Mucosa of stomach (tissue), 1 donor: ENCODE results near the gene SHOC1.
A peak's percentile ranks its signal among the peaks of the same experiment; 100 is the strongest.

Experiments used
- H3K27me3 ChIP-seq: one replicate; pipeline ENCODE4 v1.7.0; 2013; ENCODE audit warnings: mild to moderate bottlenecking, low read length; ENCODE audit not compliant: control insufficient read depth, insufficient read depth
- H3K36me3 ChIP-seq: one replicate; pipeline ENCODE4 v1.7.0; 2013; ENCODE audit warnings: low read length; ENCODE audit not compliant: control insufficient read depth, insufficient read depth
- H3K4me1 ChIP-seq: one replicate; pipeline ENCODE4 v1.7.0; 2013; ENCODE audit warnings: mild to moderate bottlenecking, low read length; ENCODE audit not compliant: control insufficient read depth, insufficient read depth
- H3K4me3 ChIP-seq: one replicate; pipeline ENCODE4 v1.7.0; 2013; ENCODE audit warnings: low read length
- H3K9ac ChIP-seq: one replicate; pipeline ENCODE4 v1.7.0; 2013; ENCODE audit warnings: mild to moderate bottlenecking, low read length, moderate library complexity
- H3K9me3 ChIP-seq: one replicate; pipeline ENCODE4 v1.7.0; 2013; ENCODE audit warnings: mild to moderate bottlenecking, low read length, moderate library complexity; ENCODE audit not compliant: control insufficient read depth
- donor health status: Pancreatic carcinoma.

SHOC1 gene

GRCh38 chr9:111794835-111795556 lies at the start of gene SHOC1:
TSS of gene SHOC1 (minus strand) at chr9:111794937. CDS start at chr9:111791418, 3,519 bp downstream.
- Histone ChIP-seq H3K4me3 (no peak within 1 kb of the TSS), H3K9me3 (no peaks in the 10 kb centered on the region)

GRCh38 chr9:111843971-111844370 lies 49.2 kb upstream of the SHOC1 start:
- Histone ChIP-seq H3K9ac (no peak overlapping the region), H3K4me1 (peaks cover 1% of the 10 kb centered on the region), H3K36me3 (no peaks in the 10 kb centered on the region), H3K9me3 (no peaks in the 10 kb centered on the region), H3K4me3 (no peak overlapping the region), H3K27me3 (no peaks in the 10 kb centered on the region)

More at GRCh38 chr9:111794835-111795556, at the start of gene SHOC1:
- no peaks in the 10 kb centered on the region for H3K36me3 ChIP-seq
- peak within 1 kb of the TSS; percentile 63 for H3K9ac ChIP-seq
- H3K27me3 ChIP-seq: no peaks in the 10 kb centered on the region
- H3K4me1 ChIP-seq: peaks cover 5% of the 10 kb centered on the region

GRCh38 chr9:111842313-111842712 lies 47.6 kb upstream of the SHOC1 start:
- no peak overlapping the region for H3K4me3 ChIP-seq
- no peak overlapping the region for H3K9ac ChIP-seq
- no peaks in the 10 kb centered on the region for H3K36me3 ChIP-seq
- H3K27me3 ChIP-seq: no peaks in the 10 kb centered on the region
- H3K9me3 ChIP-seq: no peaks in the 10 kb centered on the region
- H3K4me1 ChIP-seq: peaks cover 3% of the 10 kb centered on the region

- no peaks in the 10 kb centered on the region for H3K36me3 ChIP-seq
- no peak overlapping the region for H3K4me3 ChIP-seq
- H3K9ac ChIP-seq: no peak overlapping the region
- H3K27me3 ChIP-seq: no peaks in the 10 kb centered on the region
- H3K4me1 ChIP-seq: peaks cover 3% of the 10 kb centered on the region
- H3K9me3 ChIP-seq: no peaks in the 10 kb centered on the region
These were observed 45.7 kb upstream of the SHOC1 start for GRCh38 chr9:111840442-111840841.

GRCh38 chr9:111839987-111840386 lies 45.2 kb upstream of the SHOC1 start:
- Histone ChIP-seq H3K9ac (no peak overlapping the region), H3K9me3 (no peaks in the 10 kb centered on the region)

GRCh38 chr9:111839387-111839786 lies 44.6 kb upstream of the SHOC1 start:
- H3K36me3 ChIP-seq: no peaks in the 10 kb centered on the region
- no peak overlapping the region for H3K4me3 ChIP-seq

More at GRCh38 chr9:111839987-111840386, 45.2 kb upstream of the SHOC1 start:
- H3K4me1 ChIP-seq: peaks cover 3% of the 10 kb centered on the region
- no peaks in the 10 kb centered on the region for H3K27me3 ChIP-seq
- H3K36me3 ChIP-seq: no peaks in the 10 kb centered on the region
- no peak overlapping the region for H3K4me3 ChIP-seq

GRCh38 chr9:111838439-111838838 lies 43.7 kb upstream of the SHOC1 start:
- H3K27me3 ChIP-seq: no peaks in the 10 kb centered on the region
- H3K9ac ChIP-seq: no peak overlapping the region
- no peaks in the 10 kb centered on the region for H3K9me3 ChIP-seq
- peaks cover 3% of the 10 kb centered on the region for H3K4me1 ChIP-seq
- no peak overlapping the region for H3K4me3 ChIP-seq
- no peaks in the 10 kb centered on the region for H3K36me3 ChIP-seq

More at GRCh38 chr9:111839387-111839786, 44.6 kb upstream of the SHOC1 start:
- Histone ChIP-seq H3K27me3 (no peaks in the 10 kb centered on the region), H3K9ac (no peak overlapping the region), H3K9me3 (no peaks in the 10 kb centered on the region), H3K4me1 (peaks cover 3% of the 10 kb centered on the region)

- Histone ChIP-seq H3K27me3 (no peaks in the 10 kb centered on the region), H3K4me3 (no peak overlapping the region), H3K4me1 (peaks cover 8% of the 10 kb centered on the region), H3K36me3 (no peaks in the 10 kb centered on the region), H3K9ac (no peak overlapping the region), H3K9me3 (no peaks in the 10 kb centered on the region)
These were observed 41.6 kb upstream of the SHOC1 start for GRCh38 chr9:111836311-111836710.

- H3K27me3 ChIP-seq: no peaks in the 10 kb centered on the region
- H3K9ac ChIP-seq: no peak overlapping the region
- H3K4me1 ChIP-seq: peaks cover 10% of the 10 kb centered on the region
- no peaks in the 10 kb centered on the region for H3K9me3 ChIP-seq
- H3K4me3 ChIP-seq: no peak overlapping the region
- no peaks in the 10 kb centered on the region for H3K36me3 ChIP-seq
These were observed 39.2 kb upstream of the SHOC1 start for GRCh38 chr9:111833941-111834340.

GRCh38 chr9:111832449-111832848 lies 37.7 kb upstream of the SHOC1 start:
- Histone ChIP-seq H3K4me1 (peaks cover 9% of the 10 kb centered on the region), H3K9ac (no peak overlapping the region), H3K9me3 (no peaks in the 10 kb centered on the region), H3K36me3 (no peaks in the 10 kb centered on the region), H3K27me3 (no peaks in the 10 kb centered on the region), H3K4me3 (no peak overlapping the region)

- no peaks in the 10 kb centered on the region for H3K36me3 ChIP-seq
- H3K4me3 ChIP-seq: no peak overlapping the region
- H3K9me3 ChIP-seq: no peaks in the 10 kb centered on the region
- H3K4me1 ChIP-seq: peaks cover 9% of the 10 kb centered on the region
- no peak overlapping the region for H3K9ac ChIP-seq
- H3K27me3 ChIP-seq: no peaks in the 10 kb centered on the region
These were observed 36.8 kb upstream of the SHOC1 start for GRCh38 chr9:111831371-111832108.

- no peak overlapping the region for H3K4me3 ChIP-seq
- no peaks in the 10 kb centered on the region for H3K27me3 ChIP-seq
- H3K9me3 ChIP-seq: no peaks in the 10 kb centered on the region
- H3K9ac ChIP-seq: no peak overlapping the region
- H3K4me1 ChIP-seq: peaks cover 9% of the 10 kb centered on the region
- no peaks in the 10 kb centered on the region for H3K36me3 ChIP-seq
These were observed 33.5 kb upstream of the SHOC1 start for GRCh38 chr9:111828193-111828592.
